HG03571 (cell line): ENCODE measurements around the gene IKBKG.
"Not testable (repeated sequence)": the region's sequence is repeated elsewhere in the genome, so short reads cannot be mapped to it uniquely, and the experiment has no call there.

Source experiments
- ATAC-seq: cut with Tn5 transposase; IDR thresholded peaks from one replicate; pipeline ENCODE4 v1.9.1; 2021; ENCODE audit not compliant: unreplicated experiment

IKBKG gene

GRCh38 chrX:154558060-154558690, 10.8 kb downstream of the IKBKG start:
- not testable (repeated sequence) for ATAC-seq

- ATAC-seq = not testable (repeated sequence)
Measured at GRCh38 chrX:154558896-154559295, 11.5 kb downstream of the IKBKG start.

- not testable (repeated sequence) for ATAC-seq
Measured at GRCh38 chrX:154560326-154560725, 12.9 kb downstream of the IKBKG start.

- ATAC-seq = not testable (repeated sequence)
Measured at GRCh38 chrX:154562295-154562694, 14.9 kb downstream of the IKBKG start.

GRCh38 chrX:154570361-154570760, 22.9 kb downstream of the IKBKG start:
- not testable (repeated sequence) for ATAC-seq

GRCh38 chrX:154573061-154573460, 25.6 kb downstream of the IKBKG start:
- not testable (repeated sequence) for ATAC-seq

- ATAC-seq = not testable (repeated sequence)
Measured at GRCh38 chrX:154575076-154575475, 27.7 kb downstream of the IKBKG start.

GRCh38 chrX:154582994-154583393, 35.6 kb downstream of the IKBKG start:
- ATAC-seq = not testable (repeated sequence)

GRCh38 chrX:154584585-154585183, 37.3 kb downstream of the IKBKG start, which contains the start of gene CTAG1A:
CTAG1A (plus strand) TSS chrX:154585133; CDS start chrX:154585207, 74 bp downstream.
- ATAC-seq = not testable (repeated sequence)

GRCh38 chrX:154590415-154590814, 43.0 kb downstream of the IKBKG start:
- ATAC-seq = not testable (repeated sequence)

GRCh38 chrX:154592505-154592904, 45.1 kb downstream of the IKBKG start:
- ATAC-seq = no peak

GRCh38 chrX:154593201-154593600, 45.8 kb downstream of the IKBKG start:
- ATAC-seq = no peak

GRCh38 chrX:154594491-154594890, 47.1 kb downstream of the IKBKG start:
- ATAC-seq = no peak

- ATAC-seq = no peak
Measured at GRCh38 chrX:154595559-154596249, 48.3 kb downstream of the IKBKG start.

GRCh38 chrX:154596290-154596929, 49.0 kb downstream of the IKBKG start:
- ATAC-seq = no peak

GRCh38 chrX:154597221-154597620, 49.8 kb downstream of the IKBKG start:
- ATAC-seq = no peak

- ATAC-seq = no peak
Measured at GRCh38 chrX:154598656-154599055, 51.2 kb downstream of the IKBKG start.

GRCh38 chrX:154599531-154599930, 52.1 kb downstream of the IKBKG start:
- ATAC-seq = no peak

- ATAC-seq = no peak
Measured at GRCh38 chrX:154600759-154601374, 53.4 kb downstream of the IKBKG start.

- ATAC-seq = no peak
Measured at GRCh38 chrX:154602226-154602625, 54.8 kb downstream of the IKBKG start.
